Rectal smooth muscle tissue (tissue), 1 donor: Measurements from ENCODE around the gene SLC24A4.

ENCODE experiments used
- H3K27ac ChIP-seq: one replicate; pipeline ENCODE4 v1.7.0; 2013; ENCODE audit warnings: low read depth, low read length, inconsistent platforms
- H3K27me3 ChIP-seq: one replicate; pipeline ENCODE4 v1.7.0; 2013; ENCODE audit warnings: low read length; ENCODE audit not compliant: control insufficient read depth, insufficient read depth
- H3K36me3 ChIP-seq: one replicate; pipeline ENCODE4 v1.7.0; 2013; ENCODE audit warnings: low read length; ENCODE audit not compliant: control insufficient read depth, insufficient read depth
- H3K4me1 ChIP-seq: one replicate; pipeline ENCODE4 v1.7.0; 2013; ENCODE audit warnings: low read length; ENCODE audit not compliant: control insufficient read depth, insufficient read depth
- H3K4me3 ChIP-seq: one replicate; pipeline ENCODE4 v1.7.0; 2013; ENCODE audit warnings: low read length
- H3K9ac ChIP-seq: one replicate; pipeline ENCODE4 v1.7.0; 2013; ENCODE audit warnings: low read length

The SLC24A4 gene

GRCh38 chr14:92436115-92436776, 113.3 kb downstream of the SLC24A4 start:
- Histone ChIP-seq H3K4me1 (no peaks in the 10 kb centered on the region), H3K27ac (no peak overlapping the region), H3K27me3 (no peaks in the 10 kb centered on the region), H3K36me3 (no peaks in the 10 kb centered on the region), H3K9ac (no peak overlapping the region), H3K4me3 (no peak overlapping the region)

GRCh38 chr14:92437309-92437708, 114.3 kb downstream of the SLC24A4 start:
- Histone ChIP-seq H3K4me3 (no peak overlapping the region), H3K9ac (no peak overlapping the region), H3K27ac (no peak overlapping the region), H3K4me1 (no peaks in the 10 kb centered on the region), H3K27me3 (peaks cover 3% of the 10 kb centered on the region), H3K36me3 (no peaks in the 10 kb centered on the region)

- Histone ChIP-seq H3K27ac (no peak overlapping the region), H3K9ac (no peak overlapping the region), H3K27me3 (peaks cover 3% of the 10 kb centered on the region), H3K36me3 (no peaks in the 10 kb centered on the region), H3K4me3 (no peak overlapping the region), H3K4me1 (no peaks in the 10 kb centered on the region)
Observed at GRCh38 chr14:92437729-92438285, 114.8 kb downstream of the SLC24A4 start.

GRCh38 chr14:92439537-92440344, 116.8 kb downstream of the SLC24A4 start:
- H3K4me3 ChIP-seq = no peak overlapping the region
- H3K4me1 ChIP-seq = no peaks in the 10 kb centered on the region
- H3K36me3 ChIP-seq = no peaks in the 10 kb centered on the region
- no peak overlapping the region for H3K9ac ChIP-seq
- H3K27me3 ChIP-seq = peaks cover 3% of the 10 kb centered on the region
- H3K27ac ChIP-seq = no peak overlapping the region

- Histone ChIP-seq H3K27ac (no peak overlapping the region), H3K27me3 (peaks cover 3% of the 10 kb centered on the region), H3K36me3 (no peaks in the 10 kb centered on the region)
Observed at GRCh38 chr14:92440345-92441003, 117.5 kb downstream of the SLC24A4 start.

GRCh38 chr14:92441751-92442504, 119.0 kb downstream of the SLC24A4 start:
- Histone ChIP-seq H3K4me3 (no peak overlapping the region), H3K27ac (no peak overlapping the region), H3K27me3 (peaks cover 3% of the 10 kb centered on the region), H3K36me3 (no peaks in the 10 kb centered on the region), H3K9ac (no peak overlapping the region), H3K4me1 (no peaks in the 10 kb centered on the region)

More at GRCh38 chr14:92440345-92441003, 117.5 kb downstream of the SLC24A4 start:
- H3K9ac ChIP-seq = no peak overlapping the region
- H3K4me1 ChIP-seq = no peaks in the 10 kb centered on the region
- H3K4me3 ChIP-seq = no peak overlapping the region

- H3K27ac ChIP-seq = no peak overlapping the region
- no peak overlapping the region for H3K4me3 ChIP-seq
- peaks cover 3% of the 10 kb centered on the region for H3K27me3 ChIP-seq
- no peak overlapping the region for H3K9ac ChIP-seq
- H3K4me1 ChIP-seq = no peaks in the 10 kb centered on the region
- H3K36me3 ChIP-seq = no peaks in the 10 kb centered on the region
Observed at GRCh38 chr14:92443167-92443566, 120.2 kb downstream of the SLC24A4 start.

GRCh38 chr14:92443741-92444140, 120.8 kb downstream of the SLC24A4 start:
- H3K4me1 ChIP-seq = no peaks in the 10 kb centered on the region
- no peak overlapping the region for H3K27ac ChIP-seq
- no peak overlapping the region for H3K4me3 ChIP-seq
- no peak overlapping the region for H3K9ac ChIP-seq
- H3K36me3 ChIP-seq = no peaks in the 10 kb centered on the region
- H3K27me3 ChIP-seq = peaks cover 3% of the 10 kb centered on the region

- Histone ChIP-seq H3K36me3 (no peaks in the 10 kb centered on the region), H3K4me3 (no peak overlapping the region), H3K9ac (no peak overlapping the region), H3K27ac (no peak overlapping the region), H3K4me1 (no peaks in the 10 kb centered on the region), H3K27me3 (peaks cover 1% of the 10 kb centered on the region)
Observed at GRCh38 chr14:92446771-92447170, 123.8 kb downstream of the SLC24A4 start.

GRCh38 chr14:92447416-92448197, 124.6 kb downstream of the SLC24A4 start:
- H3K9ac ChIP-seq = no peak overlapping the region

GRCh38 chr14:92448786-92449185, 125.8 kb downstream of the SLC24A4 start:
- Histone ChIP-seq H3K27ac (no peak overlapping the region), H3K4me1 (no peaks in the 10 kb centered on the region), H3K9ac (no peak overlapping the region), H3K4me3 (no peak overlapping the region), H3K36me3 (no peaks in the 10 kb centered on the region), H3K27me3 (no peaks in the 10 kb centered on the region)

More at GRCh38 chr14:92447416-92448197, 124.6 kb downstream of the SLC24A4 start:
- Histone ChIP-seq H3K4me1 (no peaks in the 10 kb centered on the region), H3K36me3 (no peaks in the 10 kb centered on the region), H3K27ac (no peak overlapping the region), H3K4me3 (no peak overlapping the region), H3K27me3 (no peaks in the 10 kb centered on the region)
